ENCODE results near the gene MSI2.

Gene MSI2

DNA sequence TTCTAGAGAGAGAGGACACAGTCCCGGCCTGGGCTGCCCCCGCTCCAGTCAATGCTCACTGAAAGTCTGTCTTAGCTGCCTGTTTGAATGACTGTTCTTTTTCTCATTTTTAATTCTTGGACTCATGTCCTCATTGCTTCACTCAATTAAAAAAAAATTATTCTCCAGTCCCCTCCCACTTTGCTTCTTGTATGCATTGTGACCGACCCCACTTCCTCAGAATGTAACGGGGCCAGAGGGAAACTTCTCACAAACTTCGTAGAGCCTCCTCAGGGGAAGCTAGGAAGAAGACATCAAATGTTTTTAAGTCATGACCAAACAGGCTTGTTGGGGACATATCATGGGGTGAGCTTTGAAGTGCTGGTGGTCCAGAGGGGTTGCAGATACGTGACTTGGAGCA is 375.5 kb downstream of the MSI2 start:
- no peak for DNase-seq

DNA sequence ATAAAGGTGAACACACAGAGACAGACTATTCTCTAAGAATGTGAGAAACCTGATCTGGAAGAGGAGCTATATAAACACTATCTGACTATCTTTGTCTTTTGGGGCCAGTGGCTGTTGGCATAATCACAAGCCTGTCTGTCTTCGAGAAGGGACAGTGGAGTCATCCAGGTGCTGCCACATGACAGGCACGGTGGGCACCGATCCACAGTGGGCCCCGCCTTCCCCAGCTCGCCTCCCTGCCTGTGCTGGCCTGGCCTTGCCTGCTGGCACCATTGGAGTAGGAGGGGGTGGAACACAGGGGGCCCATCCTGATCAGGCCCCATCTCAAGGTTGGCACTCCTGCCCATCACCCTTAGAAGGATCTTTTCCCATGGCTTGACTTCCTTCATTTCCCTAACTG is 376.0 kb downstream of the MSI2 start:
- no peak for DNase-seq

- no peak for DNase-seq
These were observed 376.9 kb downstream of the MSI2 start for GRCh38 chr17:57633236-57633635.

DNA sequence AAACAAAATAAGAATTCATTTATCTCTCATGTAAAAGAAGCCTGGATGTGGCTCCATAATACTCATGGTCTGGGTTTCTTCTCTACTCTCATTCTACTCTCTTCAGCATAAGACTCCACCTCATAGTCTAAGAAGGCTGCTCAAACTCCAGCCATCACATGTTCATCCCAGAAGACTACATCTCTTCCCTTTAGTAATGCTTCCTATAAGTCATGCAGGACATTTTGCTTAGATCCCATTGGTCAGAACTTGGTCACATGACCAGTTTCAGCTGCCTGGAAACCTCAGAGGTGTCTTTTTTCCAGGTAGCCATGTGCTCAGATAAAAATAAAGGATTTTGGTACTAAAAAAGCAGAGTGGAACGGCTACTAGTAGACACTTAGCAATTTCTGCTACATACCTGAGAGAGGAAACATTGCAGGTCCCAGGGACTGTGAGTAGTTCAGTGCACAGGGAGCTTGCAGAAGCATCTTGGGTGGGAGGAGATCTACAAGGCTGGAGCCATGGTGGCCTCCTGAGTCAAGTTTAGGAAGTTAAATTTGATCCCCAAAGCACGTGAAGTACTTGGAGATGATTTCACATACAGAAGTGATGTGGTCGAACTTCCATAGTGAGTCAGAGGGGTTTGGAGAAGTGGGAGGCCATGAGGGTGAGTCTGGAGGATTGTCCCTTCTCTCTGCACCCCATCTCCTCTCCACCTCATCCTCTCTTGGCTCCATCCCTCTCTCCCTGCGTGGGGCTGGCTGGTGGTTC is 378.6 kb downstream of the MSI2 start:
- no peak for DNase-seq

- no peak for DNase-seq
These were observed 380.0 kb downstream of the MSI2 start for GRCh38 chr17:57636274-57636673.

DNA sequence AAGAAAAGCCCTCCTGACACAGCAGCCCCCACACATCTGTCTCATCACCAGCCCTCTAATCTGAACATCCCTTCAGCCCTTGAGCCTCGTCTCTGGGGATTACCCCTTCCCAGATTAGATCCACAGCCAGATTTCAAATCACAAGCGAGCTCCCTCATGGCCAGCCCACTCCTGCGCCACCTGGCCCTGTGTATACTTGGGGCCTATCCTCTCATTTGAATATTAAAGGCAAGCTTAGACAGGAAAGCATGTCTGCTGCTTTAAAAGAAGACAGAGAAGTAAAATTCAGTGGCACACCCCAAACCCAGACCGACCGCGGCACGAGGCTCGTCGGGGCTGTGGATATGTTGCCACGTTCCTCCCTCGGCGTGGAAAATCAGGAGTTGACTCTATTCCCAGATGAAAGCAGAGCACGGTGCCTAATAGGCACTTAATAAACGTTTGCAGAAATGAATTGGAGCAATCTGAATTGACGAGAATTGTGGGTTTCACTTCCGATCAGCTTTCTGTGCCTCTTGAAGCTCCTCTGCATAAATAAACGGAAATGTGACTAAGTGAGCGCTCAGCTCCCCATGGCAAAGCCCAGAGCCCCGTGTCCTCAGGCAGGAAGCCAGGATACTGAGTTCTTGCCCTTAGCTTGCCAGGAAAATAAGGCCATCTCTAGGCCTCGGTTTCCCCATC is 380.8 kb downstream of the MSI2 start:
- DNase-seq = no peak

DNA sequence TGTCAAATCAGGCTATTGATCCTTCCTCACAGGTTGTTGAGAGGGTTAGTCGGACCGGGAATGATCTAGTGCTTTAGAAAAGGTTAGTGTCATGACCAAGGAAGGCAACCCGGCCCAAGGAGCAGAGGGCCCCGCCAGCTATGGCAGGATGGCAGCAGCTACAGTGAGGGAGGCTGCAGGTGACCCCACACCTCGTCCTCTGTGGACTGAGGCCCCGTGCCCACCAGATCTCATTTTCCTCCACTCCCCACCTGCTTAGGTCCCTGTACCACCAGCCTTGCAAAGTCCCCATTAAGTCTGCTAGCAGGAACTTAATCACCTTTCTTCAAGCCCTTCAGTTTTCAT is 381.3 kb downstream of the MSI2 start:
- no peak for DNase-seq

DNA sequence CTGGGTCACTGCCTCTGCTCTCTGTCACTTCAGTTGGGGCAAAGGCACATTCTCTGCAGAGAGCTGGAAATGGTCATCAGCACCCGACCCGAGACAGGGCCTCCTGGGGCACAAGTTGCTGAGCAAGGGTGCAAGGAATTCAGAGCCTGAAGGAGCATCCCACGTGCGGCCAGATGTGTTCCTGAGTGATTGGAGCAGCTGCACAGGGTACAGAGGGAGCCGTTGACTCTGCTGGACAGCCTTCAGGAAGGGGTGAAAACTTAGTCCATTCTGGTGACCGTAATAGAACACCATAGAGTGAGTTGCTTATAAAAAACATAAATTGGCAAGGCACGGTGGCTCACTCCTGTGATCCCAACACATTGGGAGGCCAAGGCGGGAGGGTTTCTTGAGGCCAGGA is 382.0 kb downstream of the MSI2 start:
- no peak for DNase-seq

- no peak for DNase-seq
These were observed 383.1 kb downstream of the MSI2 start for GRCh38 chr17:57639381-57639780.

DNA sequence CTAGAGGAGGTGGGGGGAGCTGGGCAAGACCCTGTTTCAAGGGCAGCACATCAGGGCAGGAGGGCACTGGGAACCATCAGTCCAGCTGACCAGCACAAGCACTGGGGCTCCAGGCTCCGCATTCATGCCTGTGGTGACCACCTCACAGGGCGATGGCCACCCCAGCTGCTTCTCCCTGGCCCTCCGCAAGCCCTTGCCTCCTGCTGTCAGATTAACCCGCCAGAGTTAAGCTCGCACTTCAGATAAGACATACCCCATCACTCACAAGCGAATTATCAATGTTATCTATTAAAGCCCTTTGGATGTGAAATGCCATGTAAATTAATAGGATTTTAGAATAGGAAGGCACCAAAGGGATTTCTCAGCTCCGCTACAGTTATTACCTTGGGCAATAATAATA is 383.8 kb downstream of the MSI2 start:
- no peak for DNase-seq

DNA sequence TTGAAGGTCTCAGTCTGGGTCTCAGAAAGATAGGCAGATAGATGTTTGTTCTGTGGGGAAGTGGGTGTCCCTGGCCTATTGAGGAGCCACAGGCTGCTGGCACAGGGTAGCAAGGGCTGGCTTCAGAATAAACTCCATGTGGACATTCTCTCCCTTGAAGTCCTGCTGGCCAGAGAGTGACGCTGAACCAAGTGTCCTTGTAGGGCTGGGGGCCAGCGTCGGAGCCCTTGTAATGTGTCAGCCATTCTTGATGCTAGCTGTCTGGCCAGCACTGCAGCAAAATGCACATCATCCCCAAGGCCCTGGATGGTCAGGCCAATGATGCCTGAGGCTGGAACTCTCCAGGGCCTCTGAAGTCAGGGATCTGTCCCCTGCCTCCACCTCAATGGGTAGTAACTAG is 385.4 kb downstream of the MSI2 start:
- no peak for DNase-seq

GRCh38 chr17:57643062-57643461 is 386.7 kb downstream of the MSI2 start:
- no peak for DNase-seq

DNA sequence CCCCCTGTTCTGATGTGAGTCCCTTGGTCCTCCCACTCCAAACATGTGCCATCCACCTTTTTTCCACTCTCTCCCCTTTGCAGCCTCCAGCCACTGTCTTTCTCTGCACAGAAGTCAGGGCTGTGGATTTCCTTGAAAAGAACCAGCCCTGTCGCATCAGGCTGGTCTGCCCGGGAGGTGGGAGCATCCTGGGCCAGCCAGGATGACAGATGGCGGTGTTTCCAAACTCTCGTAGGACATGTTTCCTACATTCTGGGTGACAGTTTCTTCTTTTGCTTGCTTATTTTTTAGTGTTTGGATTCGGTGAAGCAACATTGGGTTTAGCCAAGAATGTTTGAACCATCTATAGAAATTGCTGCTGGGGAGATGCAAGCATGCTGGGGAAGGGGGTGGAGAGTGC is 388.0 kb downstream of the MSI2 start:
- DNase-seq = no peak

- no peak for DNase-seq
These were observed 389.8 kb downstream of the MSI2 start for GRCh38 chr17:57645950-57646665.

- no peak for DNase-seq
These were observed 392.4 kb downstream of the MSI2 start for GRCh38 chr17:57648720-57649119.

DNA sequence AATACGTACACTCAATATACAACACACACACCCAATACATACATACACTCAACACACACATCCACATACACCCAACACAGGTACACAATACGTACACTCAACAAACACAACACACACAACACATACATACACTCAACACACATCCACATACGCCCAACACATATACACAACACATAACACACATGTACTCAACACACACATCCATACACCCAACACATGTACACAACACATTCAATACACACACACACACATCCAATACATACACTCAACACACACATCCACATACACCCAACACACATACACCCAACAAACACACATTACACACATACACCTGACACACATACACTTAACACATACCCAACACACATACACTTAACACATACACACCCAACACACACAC is 392.9 kb downstream of the MSI2 start:
- DNase-seq = no peak

DNA sequence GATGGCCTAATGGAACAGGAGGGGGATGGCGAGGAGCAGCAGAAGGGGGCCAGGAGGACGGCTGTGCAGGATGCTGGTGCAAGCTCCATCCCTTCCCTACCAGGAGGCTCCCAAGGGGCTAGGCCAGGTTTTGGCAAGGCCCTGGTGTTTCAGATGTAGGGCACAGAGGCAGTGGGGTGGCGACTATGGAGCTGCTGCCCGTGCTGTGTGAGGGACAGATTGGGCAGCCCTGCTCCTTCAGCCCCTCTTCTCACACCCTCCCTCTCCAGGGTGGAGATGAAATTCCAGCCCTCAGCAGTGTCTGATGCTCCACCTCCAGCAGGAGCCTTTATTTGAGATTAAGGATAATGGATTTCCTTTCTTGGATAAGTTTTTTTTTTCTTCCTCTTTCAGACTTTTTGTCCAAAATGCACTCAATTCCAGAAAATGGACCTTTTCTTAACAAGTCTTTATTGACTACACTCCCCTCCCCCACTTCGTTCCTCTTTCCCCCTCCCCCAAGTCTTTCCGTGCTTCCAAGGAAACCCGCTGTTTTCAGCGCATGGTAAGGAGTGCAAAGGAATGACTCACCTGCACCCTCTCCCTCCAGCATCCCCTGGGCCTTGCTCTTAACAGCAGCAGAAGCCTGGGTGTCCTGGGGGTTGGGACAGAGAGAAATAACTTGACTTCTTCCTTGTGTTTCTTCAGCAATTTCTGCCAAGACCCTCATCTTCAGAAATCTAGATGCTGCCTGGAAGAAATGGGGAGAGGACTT is 393.6 kb downstream of the MSI2 start:
- no peak for DNase-seq

DNA sequence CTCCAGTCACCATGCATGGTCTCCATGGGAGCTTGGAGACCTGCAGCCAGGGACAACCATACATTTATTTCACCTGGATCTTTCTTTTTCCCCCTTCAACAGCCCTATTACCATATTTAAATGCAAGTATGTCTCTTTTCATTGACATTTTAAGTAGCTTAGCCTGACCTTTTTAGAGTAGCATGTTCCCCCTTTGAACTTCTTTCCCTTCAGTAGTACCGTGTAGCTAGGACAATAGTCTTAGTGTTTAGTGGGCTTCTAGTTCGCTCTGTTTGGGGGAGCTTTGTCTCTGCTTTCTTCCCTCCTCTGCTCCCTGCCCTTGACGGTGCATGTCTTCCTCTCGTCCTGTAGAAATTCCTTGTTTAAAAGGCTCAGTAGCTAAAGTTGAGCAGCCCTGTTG is 394.2 kb downstream of the MSI2 start:
- no peak for DNase-seq

DNA sequence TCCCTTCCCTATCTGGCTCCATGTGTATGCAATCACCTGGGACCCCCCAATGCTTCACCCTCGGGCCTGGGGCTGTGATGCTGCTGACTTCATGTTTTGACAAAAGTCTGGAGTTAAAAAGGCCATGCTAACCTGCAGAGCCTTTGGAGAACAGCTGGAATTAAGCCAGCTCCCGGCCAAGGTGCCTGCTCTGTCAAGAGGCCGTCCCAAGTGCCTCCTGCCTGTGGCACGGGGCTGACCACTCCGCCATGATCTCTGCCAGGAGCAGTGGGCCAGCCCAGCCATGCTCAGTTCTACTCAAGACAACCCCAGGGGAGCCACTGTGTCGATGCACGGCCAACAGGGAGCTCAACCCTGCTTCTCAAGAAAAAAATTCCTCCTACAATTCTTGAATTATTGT is 395.1 kb downstream of the MSI2 start:
- DNase-seq = no peak

- DNase-seq = no peak
These were observed 395.7 kb downstream of the MSI2 start for GRCh38 chr17:57651996-57652395.

- DNase-seq = no peak
These were observed 396.5 kb downstream of the MSI2 start for GRCh38 chr17:57652811-57653210.

DNA sequence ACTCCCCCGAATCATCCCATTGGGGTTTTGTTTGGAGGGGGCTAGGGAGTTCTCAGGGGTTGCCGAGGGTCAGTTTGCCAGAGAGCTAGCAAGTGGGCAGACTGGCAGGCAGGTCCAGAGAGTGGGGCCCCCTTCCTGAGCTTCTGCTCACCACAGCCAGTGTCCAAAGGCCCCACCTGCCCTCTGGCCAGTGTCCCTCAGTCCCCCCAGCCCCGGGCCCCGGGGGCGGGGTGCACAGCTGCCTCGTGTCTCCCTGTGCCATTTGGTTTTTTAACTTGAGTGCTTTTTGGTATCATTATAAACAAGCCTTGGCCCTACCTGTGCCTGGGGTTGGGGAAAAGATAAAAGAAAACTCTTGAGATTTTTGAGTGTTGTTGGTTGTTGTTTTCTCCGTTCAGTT is 397.0 kb downstream of the MSI2 start:
- no peak for DNase-seq

- no peak for DNase-seq
These were observed 397.9 kb downstream of the MSI2 start for GRCh38 chr17:57654040-57654775.

Measured in amniotic stem cell (primary cell).